NB4 (cell line): ENCODE measurements around the gene MORN1.

Experiments used
- DNase-seq: peaks from one replicate; pipeline ENCODE4 v3.0.0; 2010; ENCODE audit warnings: low read depth
- H3K4me3 ChIP-seq: one replicate; pipeline ENCODE4 v1.5.1; 2011; ENCODE audit warnings: mild to moderate bottlenecking, low read depth, low read length, moderate library complexity
- MYC ChIP-seq: IDR thresholded peaks from 2 replicates; pipeline ENCODE4 v1.6.1; 2011; ENCODE audit warnings: low read depth, low read length
- POLR2A ChIP-seq: IDR thresholded peaks from 2 replicates; pipeline ENCODE4 v1.6.1; 2011; ENCODE audit warnings: mild to moderate bottlenecking; ENCODE audit not compliant: insufficient read length; ENCODE audit errors: extremely low read depth
- TF ChIP-seq, protein P1 (sequence below): IDR thresholded peaks from one replicate; pipeline ENCODE4 v1.5.1; 2012; ENCODE audit warnings: low read depth, low read length
- TF ChIP-seq, protein P2 (sequence below): IDR thresholded peaks from 2 replicates; pipeline ENCODE4 v1.6.1; 2011; ENCODE audit warnings: low read depth, low read length

Gene MORN1

DNA sequence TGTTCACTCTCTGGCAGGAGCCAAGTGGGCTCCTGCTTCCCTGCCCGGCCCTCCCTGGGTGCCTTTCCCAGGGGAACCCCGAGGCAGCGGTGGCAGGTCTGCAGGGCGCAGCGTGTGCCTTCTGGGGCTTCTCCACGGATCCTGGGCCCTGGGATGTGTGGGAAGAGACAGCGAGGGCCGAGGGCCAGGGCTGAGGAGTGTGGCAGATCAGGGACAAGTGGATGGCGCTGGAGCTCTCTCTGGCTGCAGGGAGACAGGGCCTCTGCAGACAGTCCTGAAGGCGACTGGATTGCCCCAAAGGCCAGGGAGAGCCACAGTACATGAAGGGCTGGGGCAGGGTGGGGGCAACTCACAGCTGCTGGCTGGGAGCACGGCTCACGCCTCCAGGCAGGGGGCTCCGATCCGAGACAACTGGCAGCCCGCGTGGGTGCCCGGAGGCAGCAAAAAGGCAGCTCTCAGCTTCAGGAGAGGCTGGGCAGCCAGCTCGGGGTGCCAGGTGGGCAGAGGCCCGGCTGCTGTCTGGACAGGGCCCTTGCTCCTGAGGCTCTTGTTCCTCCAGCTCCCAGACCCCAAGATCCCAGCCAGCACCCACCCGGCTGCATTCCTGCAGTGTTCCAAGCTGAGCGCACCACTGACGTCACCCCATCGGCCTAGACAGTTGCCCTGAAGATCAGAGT lies 16.0 kb downstream of the MORN1 start:
- DNase-seq: no peak
- TF ChIP-seq MYC (no peak), POLR2A (no peak)
- TF ChIP-seq, protein P1, sequence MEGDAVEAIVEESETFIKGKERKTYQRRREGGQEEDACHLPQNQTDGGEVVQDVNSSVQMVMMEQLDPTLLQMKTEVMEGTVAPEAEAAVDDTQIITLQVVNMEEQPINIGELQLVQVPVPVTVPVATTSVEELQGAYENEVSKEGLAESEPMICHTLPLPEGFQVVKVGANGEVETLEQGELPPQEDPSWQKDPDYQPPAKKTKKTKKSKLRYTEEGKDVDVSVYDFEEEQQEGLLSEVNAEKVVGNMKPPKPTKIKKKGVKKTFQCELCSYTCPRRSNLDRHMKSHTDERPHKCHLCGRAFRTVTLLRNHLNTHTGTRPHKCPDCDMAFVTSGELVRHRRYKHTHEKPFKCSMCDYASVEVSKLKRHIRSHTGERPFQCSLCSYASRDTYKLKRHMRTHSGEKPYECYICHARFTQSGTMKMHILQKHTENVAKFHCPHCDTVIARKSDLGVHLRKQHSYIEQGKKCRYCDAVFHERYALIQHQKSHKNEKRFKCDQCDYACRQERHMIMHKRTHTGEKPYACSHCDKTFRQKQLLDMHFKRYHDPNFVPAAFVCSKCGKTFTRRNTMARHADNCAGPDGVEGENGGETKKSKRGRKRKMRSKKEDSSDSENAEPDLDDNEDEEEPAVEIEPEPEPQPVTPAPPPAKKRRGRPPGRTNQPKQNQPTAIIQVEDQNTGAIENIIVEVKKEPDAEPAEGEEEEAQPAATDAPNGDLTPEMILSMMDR: no peak
- TF ChIP-seq, protein P2, sequence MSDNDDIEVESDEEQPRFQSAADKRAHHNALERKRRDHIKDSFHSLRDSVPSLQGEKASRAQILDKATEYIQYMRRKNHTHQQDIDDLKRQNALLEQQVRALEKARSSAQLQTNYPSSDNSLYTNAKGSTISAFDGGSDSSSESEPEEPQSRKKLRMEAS: no peak
- H3K4me3 ChIP-seq: no peak overlapping the region

DNA sequence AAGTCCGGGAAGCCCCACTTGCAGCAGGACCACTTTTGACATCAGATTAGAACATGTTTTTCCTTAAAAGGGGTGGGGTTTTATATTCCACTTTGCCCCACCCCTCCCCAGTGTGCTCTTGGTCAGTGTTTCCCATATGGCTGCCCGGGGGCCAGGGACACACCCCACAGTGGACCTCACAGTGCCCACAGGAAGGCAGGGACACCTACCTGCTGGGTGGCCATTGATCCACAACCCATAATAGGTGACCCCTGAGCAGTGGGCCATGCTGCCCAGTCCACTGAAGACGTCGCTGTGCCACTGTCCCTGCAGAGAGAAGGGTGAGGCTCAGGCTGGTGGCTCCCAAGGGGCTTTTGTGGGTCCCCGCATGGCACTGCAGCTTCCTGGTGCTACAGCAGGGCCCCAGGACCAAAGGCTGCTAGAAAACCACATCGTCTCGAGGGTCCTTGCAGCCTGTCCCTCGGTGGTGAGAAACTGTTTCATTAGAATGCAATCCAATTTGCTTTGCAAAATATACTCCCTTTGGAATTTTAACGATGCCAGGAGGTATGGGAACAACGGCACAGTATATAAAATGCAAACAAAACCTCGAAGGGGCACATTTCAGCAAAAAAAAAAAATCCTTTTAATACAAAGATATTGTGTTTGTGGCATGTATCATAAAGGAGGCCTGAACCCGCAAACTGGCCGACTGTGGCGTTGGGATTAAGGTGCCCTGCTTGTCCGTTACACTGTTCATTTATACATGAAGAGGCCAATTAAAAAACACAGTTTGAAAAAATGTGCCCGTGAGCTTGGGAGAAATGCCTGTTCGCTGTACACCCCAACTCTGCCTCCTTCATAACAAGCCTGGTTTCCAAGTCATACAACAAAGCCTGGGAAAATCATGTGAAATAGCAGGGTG lies 16.9 kb downstream of the MORN1 start:
- DNase-seq: peak; percentile 79
- TF ChIP-seq, protein P2: peak; percentile 40; the same call in 1 of the 2 replicates
- no peak for TF ChIP-seq MYC
- TF ChIP-seq, protein P1: no peak
- no peak for TF ChIP-seq POLR2A
- no peak overlapping the region for H3K4me3 ChIP-seq

DNA sequence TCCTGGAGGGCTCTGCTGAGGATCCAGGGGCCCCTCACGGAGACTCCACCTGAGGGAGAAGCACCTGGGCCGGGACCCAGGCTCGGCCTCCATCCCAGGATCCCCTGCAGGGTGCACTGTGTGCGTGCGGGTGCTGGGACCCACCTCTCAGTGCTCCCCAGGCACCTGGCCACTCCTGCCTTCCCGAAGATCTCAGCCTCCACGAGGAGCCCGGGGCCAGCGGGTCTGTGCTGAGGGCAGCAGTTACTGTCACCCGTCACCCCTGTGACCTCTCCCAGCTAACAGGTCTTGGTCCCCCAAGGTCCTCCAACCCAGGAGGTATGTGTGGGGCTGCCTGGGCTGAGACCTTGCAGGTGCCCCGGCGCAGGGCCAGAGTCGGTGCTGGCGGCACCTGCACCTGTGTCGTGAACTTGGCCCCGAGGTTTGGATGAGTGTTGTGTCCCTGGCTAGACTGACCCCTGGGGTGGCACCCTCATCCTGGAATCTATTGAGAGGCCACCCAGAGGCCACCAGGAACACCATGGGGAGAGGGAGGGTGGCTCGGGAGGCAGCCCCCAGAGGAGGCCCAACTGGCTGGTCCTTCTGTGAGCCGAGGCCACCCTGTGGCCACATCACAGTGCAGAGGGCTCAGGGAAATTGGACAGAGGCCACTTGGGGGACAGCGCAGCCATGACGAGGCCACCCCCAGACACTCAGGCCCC lies 17.7 kb downstream of the MORN1 start:
- TF ChIP-seq MYC (no peak), POLR2A (no peak)
- TF ChIP-seq, protein P1: no peak
- TF ChIP-seq, protein P2: no peak
- H3K4me3 ChIP-seq: no peak overlapping the region
- DNase-seq: no peak

DNA sequence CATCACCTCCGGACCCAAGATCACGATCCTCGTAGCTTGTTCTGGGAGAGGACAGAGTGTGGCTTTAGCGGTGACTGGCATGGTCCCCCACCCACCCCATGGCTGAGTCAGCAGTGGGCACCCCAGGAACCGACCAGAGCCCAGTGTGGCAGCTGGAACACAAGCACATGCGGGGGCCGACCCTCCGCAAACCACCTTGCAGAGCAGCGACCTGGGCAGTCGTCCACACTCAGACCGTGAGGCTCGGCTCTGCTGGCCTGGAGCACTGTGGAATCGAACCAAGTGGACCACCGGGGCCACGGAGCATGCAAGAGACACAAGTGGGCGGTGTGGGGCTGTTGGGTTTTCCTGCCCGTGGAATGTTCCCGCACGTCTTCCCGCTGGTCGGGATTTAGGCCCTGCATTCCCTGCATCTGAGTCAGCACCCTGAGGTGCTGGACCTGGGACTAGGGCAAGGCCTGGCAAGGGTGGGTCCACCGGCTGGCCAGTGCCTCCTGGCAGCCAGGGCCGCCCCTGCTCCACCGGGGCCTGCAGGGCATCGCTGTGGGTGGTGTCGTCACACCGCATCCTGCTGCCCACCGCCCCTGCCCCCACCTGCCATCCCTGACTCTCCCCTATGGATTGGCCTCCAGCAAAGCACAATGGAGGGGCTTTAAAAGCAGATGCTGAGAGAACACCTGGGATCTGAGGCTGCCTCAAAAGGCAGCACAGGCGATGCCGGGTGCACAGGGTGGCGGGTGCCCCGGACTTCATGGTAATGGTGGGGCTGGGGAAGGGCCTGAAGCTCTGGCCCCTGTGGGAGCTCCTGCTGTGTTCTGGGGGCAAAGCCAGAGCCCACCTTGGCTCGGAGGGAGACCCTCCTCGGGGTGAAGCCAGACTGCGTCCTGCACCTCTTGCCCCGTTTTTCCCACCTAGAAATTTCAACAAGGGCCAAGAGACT lies 18.5 kb downstream of the MORN1 start:
- no peak for TF ChIP-seq POLR2A
- no peak for TF ChIP-seq MYC
- TF ChIP-seq, protein P2: no peak
- TF ChIP-seq, protein P1: no peak
- no peak overlapping the region for H3K4me3 ChIP-seq
- DNase-seq: no peak
